H1 (cell line): ENCODE results near the gene CFAP92. TPM values are rescaled to one million over a fixed set of nuclear protein-coding genes. Genes with fewer than 3 reads are reported as not detected.

ENCODE experiments used
- CTCF ChIA-PET: fragments of 300-600 bp; sonication (Branson Sonifier 250); formaldehyde crosslinking; loops from one replicate; lab custom pipeline; 2021; ENCODE audit not compliant: partially characterized antibody; lab: Charles Lee
- POLR2A ChIA-PET: fragments of 300-600 bp; sonication (Branson Sonifier 250); formaldehyde crosslinking; loops from one replicate; lab custom pipeline; 2021; ENCODE audit warnings: inconsistent platforms; ENCODE audit not compliant: partially characterized antibody; lab: Charles Lee
- DNase-seq, 2 experiments: peaks; one replicate each; pipeline versions ENCODE4 v3.0.0 to v3.0.0-alpha.2; 2010 to 2022; ENCODE audit warnings: low spot score in 2 of 2, low read depth in 1 of 2, mixed read lengths in 1 of 2
- FAIRE-seq: peaks from 2 replicates; lab custom pipeline; 2011; peaks lifted over from hg19 to GRCh38; lab: Jason Lieb, UNC
- H2AFZ ChIP-seq: 2 replicates; pipeline ENCODE4 v1.8.1; 2012; ENCODE audit warnings: low read length, inconsistent platforms
- H2AK5ac ChIP-seq: 2 replicates; pipeline ENCODE4 v1.6.1; 2013; ENCODE audit warnings: low read depth, low read length
- H2BK120ac ChIP-seq: replicated peaks from 2 replicates; pipeline ENCODE3; 2013; ENCODE audit warnings: low read depth, low read length, inconsistent platforms
- H2BK12ac ChIP-seq: 2 replicates; pipeline ENCODE4 v1.6.1; 2013; ENCODE audit warnings: low read depth, low read length
- H2BK15ac ChIP-seq: 2 replicates; pipeline ENCODE4 v1.6.1; 2013; ENCODE audit warnings: low read length
- H2BK20ac ChIP-seq: 2 replicates; pipeline ENCODE4 v1.6.1; 2013; ENCODE audit warnings: low read length
- H2BK5ac ChIP-seq: 2 replicates; pipeline ENCODE4 v1.6.1; 2013; ENCODE audit warnings: low read depth, low read length
- H3K14ac ChIP-seq: 2 replicates; pipeline ENCODE4 v1.6.1; 2013; ENCODE audit warnings: inconsistent platforms; ENCODE audit not compliant: insufficient read length
- H3K18ac ChIP-seq: 2 replicates; pipeline ENCODE4 v1.6.1; 2013; ENCODE audit warnings: low read length; ENCODE audit errors: extremely low read depth
- H3K23ac ChIP-seq: 2 replicates; pipeline ENCODE4 v1.6.1; 2013; ENCODE audit warnings: inconsistent platforms; ENCODE audit not compliant: insufficient read length
- H3K23me2 ChIP-seq: 2 replicates; pipeline ENCODE4 v1.6.1; 2013; ENCODE audit warnings: low read depth, low read length
- H3K27ac ChIP-seq: 2 replicates; pipeline ENCODE4 v1.6.1; 2011; ENCODE audit warnings: low read depth, low read length, inconsistent platforms
- H3K27me3 ChIP-seq, 4 experiments: replicated peaks in 1 of 4; 1 replicate in 1 of 4; 2 replicates in 3 of 4; pipeline versions ENCODE4 v1.6.1 to v1.8.1; 2011 to 2013; ENCODE audit warnings: low read length in 3 of 4, mild to moderate bottlenecking in 3 of 4, inconsistent platforms in 2 of 4, mixed read lengths in 2 of 4, moderate library complexity in 1 of 4; ENCODE audit not compliant: control insufficient read depth in 3 of 4, insufficient read depth in 3 of 4; ENCODE audit errors: extremely low read depth in 1 of 4
- H3K36me3 ChIP-seq, 4 experiments: 2 replicates each; pipeline versions ENCODE4 v1.6.1 to v1.8.1; 2011 to 2013; ENCODE audit warnings: mild to moderate bottlenecking in 4 of 4, low read length in 3 of 4, moderate library complexity in 2 of 4, control low read depth in 1 of 4, inconsistent platforms in 1 of 4; ENCODE audit not compliant: insufficient read depth in 4 of 4, control insufficient read depth in 2 of 4
- H3K4ac ChIP-seq: replicated peaks from 2 replicates; pipeline ENCODE3; 2013; ENCODE audit warnings: low read length, low read depth, mixed read lengths, inconsistent platforms; ENCODE audit not compliant: insufficient read length
- H3K4me1 ChIP-seq, 4 experiments: replicated peaks in 1 of 4; 1 replicate in 1 of 4; 2 replicates in 3 of 4; pipeline versions ENCODE4 v1.6.1 to v1.8.1; 2011 to 2013; ENCODE audit warnings: low read length in 3 of 4, inconsistent platforms in 2 of 4, mixed read lengths in 1 of 4; ENCODE audit not compliant: insufficient read depth in 4 of 4, control insufficient read depth in 3 of 4
- H3K4me2 ChIP-seq, 2 experiments: 2 replicates each; pipeline versions ENCODE4 v1.6.1 to v1.8.1; 2011 to 2013; ENCODE audit warnings: low read depth in 2 of 2, low read length in 2 of 2, control low read depth in 1 of 2, inconsistent platforms in 1 of 2, mild to moderate bottlenecking in 1 of 2; ENCODE audit not compliant: insufficient read depth in 1 of 2
- H3K4me3 ChIP-seq, 4 experiments: fragments of 200-600, 300-600 bp in 1 of 4; sonication (generic), shearing (Covaris generic), sonication (Bioruptor Twin) in 1 of 4; 2 replicates each; pipeline versions ENCODE4 v1.5.1 to v1.8.1; 2011 to 2016; ENCODE audit warnings: low read length in 4 of 4, low read depth in 3 of 4, control low read depth in 2 of 4, inconsistent platforms in 2 of 4, mild to moderate bottlenecking in 2 of 4, mixed read lengths in 1 of 4, moderate library complexity in 1 of 4; ENCODE audit not compliant: insufficient read depth in 2 of 4; ENCODE audit errors: extremely low read depth in 1 of 4
- H3K56ac ChIP-seq: replicated peaks from 2 replicates; pipeline ENCODE3; 2013; ENCODE audit warnings: low read depth, mild to moderate bottlenecking, mixed read lengths, low read length, inconsistent platforms; ENCODE audit not compliant: insufficient read length
- H3K79me1 ChIP-seq: 2 replicates; pipeline ENCODE4 v1.6.1; 2013; ENCODE audit warnings: low read depth, low read length, control low read depth
- H3K79me2 ChIP-seq, 2 experiments: 2 replicates each; pipeline versions ENCODE4 v1.6.1 to v1.8.1; 2012 to 2013; ENCODE audit warnings: low read length in 2 of 2, mild to moderate bottlenecking in 2 of 2, inconsistent platforms in 1 of 2; ENCODE audit not compliant: insufficient read depth in 2 of 2, control insufficient read depth in 1 of 2
- H3K9ac ChIP-seq, 4 experiments: replicated peaks in 1 of 4; 1 replicate in 1 of 4; 2 replicates in 3 of 4; pipeline versions ENCODE4 v1.6.1 to v1.8.1; 2011 to 2013; ENCODE audit warnings: low read depth in 3 of 4, low read length in 3 of 4, control low read depth in 2 of 4, mild to moderate bottlenecking in 2 of 4, moderate library complexity in 2 of 4, inconsistent platforms in 1 of 4; ENCODE audit errors: extremely low read depth in 1 of 4
- H3K9me3 ChIP-seq, 2 experiments: 2 replicates each; pipeline versions ENCODE4 v1.6.1 to v1.8.1; 2012 to 2013; ENCODE audit warnings: mild to moderate bottlenecking in 2 of 2, moderate library complexity in 2 of 2, control low read depth in 1 of 2, inconsistent platforms in 1 of 2, low read depth in 1 of 2, low read length in 1 of 2, mixed read lengths in 1 of 2; ENCODE audit not compliant: insufficient read depth in 2 of 2
- H4K20me1 ChIP-seq, 2 experiments: replicated peaks in 1 of 2; 2 replicates each; pipeline versions ENCODE3 to v1.8.1; 2011 to 2013; ENCODE audit warnings: inconsistent platforms in 2 of 2, low read length in 2 of 2, mild to moderate bottlenecking in 1 of 2; ENCODE audit not compliant: insufficient read depth in 2 of 2, control insufficient read depth in 1 of 2
- H4K5ac ChIP-seq: 2 replicates; pipeline ENCODE4 v1.6.1; 2013; ENCODE audit warnings: low read length, low read depth, mixed read lengths, inconsistent platforms; ENCODE audit not compliant: insufficient read length
- H4K8ac ChIP-seq: 2 replicates; pipeline ENCODE4 v1.8.0; 2013; ENCODE audit warnings: mild to moderate bottlenecking, moderate library complexity, low read length, inconsistent platforms; ENCODE audit not compliant: insufficient read depth; ENCODE audit errors: extremely low read depth
- H4K91ac ChIP-seq: replicated peaks from 2 replicates; pipeline ENCODE3; 2013; ENCODE audit warnings: low read length, mixed read lengths, inconsistent platforms; ENCODE audit not compliant: insufficient read length
- NANOG ChIP-seq: IDR thresholded peaks from 2 replicates; pipeline ENCODE4 v1.6.1; 2011; ENCODE audit warnings: low read length, low read depth, mild to moderate bottlenecking, inconsistent platforms; ENCODE audit not compliant: insufficient read depth, poor library complexity, severe bottlenecking
- PHF8 ChIP-seq: fragments of 200-600 bp; sonication (generic); conservative IDR thresholded peaks from 2 replicates; pipeline ENCODE4 v1.7.1; 2012; ENCODE audit warnings: low read depth, mild to moderate bottlenecking, inconsistent platforms, low read length, moderate library complexity
- WGBS, 2 experiments: shearing (Covaris generic) in 1 of 2; methylation state at CpG; one replicate each; pipeline versions ENCODE4 v1.1.6 to v1.1.7; 2013 to 2015; ENCODE audit warnings: low lambda C conversion rate in 2 of 2, mixed read lengths in 2 of 2, inconsistent platforms in 1 of 2, low coverage in 1 of 2, missing lambda C conversion rate in 1 of 2; ENCODE audit not compliant: insufficient replicate concordance in 2 of 2, insufficient coverage in 1 of 2, insufficient read length in 1 of 2; ENCODE audit errors: extremely low coverage in 1 of 2, missing lambda C conversion rate in 1 of 2; 5-methylcytosine and 5-hydroxymethylcytosine counted together
- polyA plus RNA-seq, 7 experiments: library from polyadenylated mRNA; depleted of rRNA in 3 of 7; stranded (reverse) in 5 of 7; unstranded in 2 of 7; fragments of >200 nt in 5 of 7; fragments of 200-250 nt in 2 of 7; gene quantifications; 1 replicate in 5 of 7; 2 replicates in 1 of 7; 4 replicates in 1 of 7; pipeline versions ENCODE4 v1.2.1 to v1.2.3, GENCODE V29; 2011 to 2013; ENCODE audit warnings: missing spikeins in 2 of 7, mixed read lengths in 2 of 7
- total RNA-seq: library from RNA; stranded (reverse); fragmentation: NEBNext Ultra II Directional; extraction: Animal tissue kit (Norgen Biotek cat#: 25700); gene quantifications from 2 replicates; pipeline ENCODE4 v1.2.1, GENCODE V29; 2021
- TF ChIP-seq, protein P1 (sequence below): IDR thresholded peaks from 2 replicates; pipeline ENCODE4 v1.6.1; 2012; ENCODE audit warnings: inconsistent platforms

The CFAP92 gene
- total and polyA plus RNA-seq, 2 of the 8 experiments (the other 6 are each of a cell fraction or from before 2014, with no cell fraction given), result 0.77 to 2.0 TPM

DNA sequence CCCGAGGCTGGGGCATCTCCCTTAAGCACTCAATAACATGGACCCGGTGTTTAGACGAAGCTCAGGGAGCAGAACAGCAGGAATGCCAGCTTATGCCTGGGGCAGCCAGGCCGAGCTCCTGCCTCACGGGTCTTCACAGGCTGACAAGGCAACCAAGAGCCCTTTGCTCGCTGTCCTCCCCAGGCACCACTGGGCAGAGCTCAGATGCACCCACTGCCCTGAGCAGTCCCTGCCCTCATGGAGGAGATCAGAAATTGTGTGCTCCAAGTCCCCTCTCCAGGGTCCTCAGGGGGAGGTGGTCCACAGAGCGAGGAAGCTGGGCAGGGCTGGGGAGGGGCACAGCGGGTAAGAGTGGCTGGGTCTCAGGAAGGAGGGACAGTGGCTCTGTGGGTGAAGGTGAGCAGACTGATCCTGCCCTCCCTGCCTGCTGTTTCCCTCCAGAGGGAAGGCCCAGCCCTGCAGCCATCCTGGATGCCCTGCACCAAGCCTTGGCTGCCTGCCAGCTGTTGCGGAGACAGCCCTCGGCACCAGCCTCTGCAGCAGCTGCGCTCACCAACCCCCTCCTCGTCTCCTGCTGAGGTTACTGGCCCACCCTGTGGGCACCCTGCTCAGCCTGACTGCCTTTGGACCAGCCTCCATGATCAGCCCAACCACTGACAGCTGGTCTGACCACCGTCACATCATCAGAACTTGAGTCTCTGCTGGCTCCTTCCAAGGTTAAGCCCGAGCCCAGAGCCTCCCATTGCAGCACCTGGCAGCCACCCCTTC is 45.6 kb upstream of the CFAP92 start:
- Histone ChIP-seq H3K4me2 (no peak overlapping the region), H2AK5ac (peak overlapping the region; percentile 65; the same call in 1 of the 2 replicates), H4K5ac (no peak overlapping the region), H3K23ac (no peak overlapping the region), H2BK20ac (no peak overlapping the region), H3K79me1 (no peaks in the 10 kb centered on the region), H4K8ac (peak overlapping the region; percentile 43), H2BK5ac (no peak overlapping the region), H3K23me2 (no peaks in the 10 kb centered on the region), H2BK120ac (no peak overlapping the region), H3K18ac (no peak overlapping the region; the same call in 1 of the 2 replicates), H4K20me1 (no peaks in the 10 kb centered on the region), H3K9me3 (no peaks in the 10 kb centered on the region), H3K27ac (no peak overlapping the region), H3K27me3 (no peaks in the 10 kb centered on the region; a peak in 1 of 7 replicates), H4K91ac (peak overlapping the region; percentile 52), H3K4me1 (peaks cover 2 to 15% (median 5%) of the 10 kb centered on the region in 4 experiments; a peak in 6 of 7 replicates), H3K36me3 (no peaks in the 10 kb centered on the region), H3K14ac (no peak overlapping the region), H3K56ac (no peak overlapping the region), H3K4ac (no peak overlapping the region), H3K4me3 (no peak overlapping the region), H2BK12ac (no peak overlapping the region; the same call in 1 of the 2 replicates), H3K9ac (no peak overlapping the region), H2AFZ (no peak overlapping the region), H2BK15ac (peak overlapping the region; percentile 94), H3K79me2 (no peaks in the 10 kb centered on the region)
- POLR2A ChIA-PET, result interaction anchor here (1.2 kb wide), 1 partner anchor 277 kb away, joined by 4 read pairs; a partner anchor contains a TSS
- CTCF ChIA-PET, result interaction anchor here (0.5 to 8.4 kb wide), 11 partner anchors 8 to 68 kb away, joined by 3 to 84 read pairs (median 3); no protein-coding TSS in a partner anchor
- WGBS, 2 experiments, result 88% methylated on average over 14 of the region's 14 CpGs; no CpG with 5 or more reads in 1 of the 2 experiments
- FAIRE-seq (no peak), DNase-seq (no peak)
- TF ChIP-seq, protein P1, sequence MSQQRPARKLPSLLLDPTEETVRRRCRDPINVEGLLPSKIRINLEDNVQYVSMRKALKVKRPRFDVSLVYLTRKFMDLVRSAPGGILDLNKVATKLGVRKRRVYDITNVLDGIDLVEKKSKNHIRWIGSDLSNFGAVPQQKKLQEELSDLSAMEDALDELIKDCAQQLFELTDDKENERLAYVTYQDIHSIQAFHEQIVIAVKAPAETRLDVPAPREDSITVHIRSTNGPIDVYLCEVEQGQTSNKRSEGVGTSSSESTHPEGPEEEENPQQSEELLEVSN, result no peak
- no peak for TF ChIP-seq PHF8
- no peak for TF ChIP-seq NANOG
